GM04504 (cell line): ENCODE results near the gene VKORC1.

Experiments used
- DNase-seq: peaks from one replicate; pipeline ENCODE4 v3.0.0-alpha.2; 2012; ENCODE audit warnings: low read depth

VKORC1 gene

DNA sequence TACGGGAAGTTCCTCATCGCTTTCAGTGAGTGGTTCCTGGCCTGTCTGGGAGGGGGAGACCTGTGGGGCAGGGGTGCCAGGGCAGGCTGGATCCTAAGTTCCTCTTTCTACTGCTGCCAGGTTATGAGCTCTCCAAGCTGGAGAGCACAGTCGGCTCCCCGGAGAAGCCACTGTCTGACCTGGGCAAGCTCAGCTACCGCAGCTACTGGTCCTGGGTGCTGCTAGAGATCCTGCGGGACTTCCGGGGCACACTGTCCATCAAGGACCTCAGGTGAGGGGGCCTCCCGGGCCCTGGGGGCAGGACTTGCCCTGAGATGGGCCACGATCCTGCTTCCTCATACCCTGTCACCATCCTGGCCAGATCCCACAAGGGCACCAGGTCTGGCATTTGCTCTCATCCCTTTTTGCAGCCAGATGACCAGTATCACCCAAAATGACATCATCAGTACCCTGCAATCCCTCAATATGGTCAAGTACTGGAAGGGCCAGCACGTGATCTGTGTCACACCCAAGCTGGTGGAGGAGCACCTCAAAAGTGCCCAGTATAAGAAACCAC lies 35.8 kb upstream of the VKORC1 start:
- no peak for DNase-seq

- no peak for DNase-seq
Measured at GRCh38 chr16:31129568-31130335, 35.2 kb upstream of the VKORC1 start.

GRCh38 chr16:31128711-31129567 lies 34.3 kb upstream of the VKORC1 start:
- no peak for DNase-seq

- no peak for DNase-seq
Measured at GRCh38 chr16:31127182-31127581, 32.6 kb upstream of the VKORC1 start.

- no peak for DNase-seq
Measured at GRCh38 chr16:31125844-31126243, 31.2 kb upstream of the VKORC1 start.

DNA sequence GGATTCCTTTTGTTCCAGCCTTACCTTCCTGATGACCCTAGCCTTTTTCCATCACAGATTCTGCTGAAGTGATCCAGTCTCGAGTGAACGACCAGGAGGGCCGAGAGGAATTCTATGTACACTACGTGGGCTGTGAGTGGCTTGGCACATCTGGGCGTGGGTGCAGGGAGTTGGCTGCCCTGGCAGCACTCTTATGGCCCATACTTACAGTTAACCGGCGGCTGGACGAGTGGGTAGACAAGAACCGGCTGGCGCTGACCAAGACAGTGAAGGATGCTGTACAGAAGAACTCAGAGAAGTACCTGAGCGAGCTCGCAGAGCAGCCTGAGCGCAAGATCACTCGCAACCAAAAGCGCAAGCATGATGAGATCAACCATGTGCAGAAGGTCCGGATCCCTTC lies 25.5 kb upstream of the VKORC1 start:
- no peak for DNase-seq

DNA sequence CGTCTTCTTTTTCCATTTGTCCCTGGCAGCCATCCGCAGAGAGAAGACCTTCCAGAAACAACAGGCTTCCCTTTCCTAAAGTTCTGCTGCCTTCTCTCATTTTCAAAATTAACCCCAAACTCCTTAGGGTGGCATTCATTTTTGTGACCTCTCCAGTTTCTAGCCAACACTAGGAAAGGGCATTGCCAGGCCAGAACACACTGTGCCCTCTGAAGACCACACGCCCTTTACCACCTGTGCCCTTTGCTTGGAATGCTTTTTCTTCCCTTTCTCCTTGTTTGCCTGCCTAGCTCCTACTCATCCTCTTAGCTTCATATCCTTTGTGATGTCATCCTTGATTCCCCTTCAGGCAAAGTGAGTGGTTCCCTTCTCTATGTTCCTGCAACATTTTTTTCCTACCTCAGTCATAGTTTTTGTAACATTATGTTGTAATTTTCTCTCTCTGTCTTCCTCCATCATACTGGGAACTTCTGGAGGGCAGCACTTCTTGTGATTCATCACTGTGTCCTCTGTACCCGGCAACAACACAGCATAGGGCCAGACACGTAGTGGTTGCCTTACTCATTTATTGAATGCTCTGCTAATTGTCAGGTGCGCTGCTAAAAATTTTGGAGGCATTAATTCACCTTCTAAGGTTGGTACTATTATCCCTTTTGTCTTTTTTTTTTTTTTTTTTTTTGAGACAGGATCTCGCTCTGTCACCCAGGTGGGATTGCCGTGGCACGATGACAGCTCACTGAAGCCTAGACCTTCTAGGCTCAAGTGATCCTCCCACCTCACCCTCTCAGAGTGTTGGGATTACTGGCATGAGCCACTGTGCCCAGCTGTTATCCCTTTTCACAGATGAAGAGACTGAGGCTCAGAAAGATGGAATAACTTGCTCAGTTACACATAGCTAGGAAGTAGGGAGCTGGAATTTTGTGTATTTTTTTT lies 23.9 kb upstream of the VKORC1 start:
- DNase-seq: peak; percentile 60

DNA sequence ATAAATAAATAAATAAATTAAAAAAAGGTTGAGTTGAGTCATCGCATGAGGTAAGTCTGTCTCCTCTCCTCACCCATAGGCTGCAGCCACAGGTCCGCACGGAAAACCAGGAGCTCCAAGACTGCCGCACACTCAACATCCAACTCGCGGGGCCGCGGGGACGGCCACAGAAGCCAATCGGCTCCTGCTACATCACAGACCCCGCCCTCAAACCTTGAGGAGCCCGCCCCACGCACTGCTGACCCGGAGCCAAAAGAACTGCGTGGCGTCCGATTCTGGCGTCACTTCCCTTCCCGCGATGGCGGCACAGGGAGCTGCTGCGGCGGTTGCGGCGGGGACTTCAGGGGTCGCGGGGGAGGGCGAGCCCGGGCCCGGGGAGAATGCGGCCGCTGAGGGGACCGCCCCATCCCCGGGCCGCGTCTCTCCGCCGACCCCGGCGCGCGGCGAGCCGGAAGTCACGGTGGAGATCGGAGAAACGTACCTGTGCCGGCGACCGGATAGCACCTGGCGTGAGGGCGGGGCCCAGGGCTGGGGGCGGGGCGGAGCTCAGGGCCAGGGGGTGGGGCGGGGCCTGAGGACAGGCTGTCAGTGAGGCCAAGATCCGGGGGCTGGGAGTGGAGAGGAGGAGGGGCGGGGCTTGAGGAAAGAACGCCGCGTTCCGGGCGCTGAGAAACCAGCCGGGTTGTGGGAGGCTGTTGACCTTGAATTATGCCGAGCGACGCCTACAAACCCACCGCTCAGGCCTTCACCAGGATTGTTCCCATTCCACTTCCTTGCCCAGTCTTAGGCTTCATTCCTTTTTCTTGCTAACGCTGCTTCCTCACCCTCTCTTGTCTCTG lies 23.0 kb upstream of the VKORC1 start, which contains the start of gene KAT8:
KAT8 (plus strand) TSS at position 281 of the 839 bp plus-strand sequence; CDS start at position 299, 18 bp downstream.
- DNase-seq: peak; percentile 95

GRCh38 chr16:31114468-31114867 lies 19.9 kb upstream of the VKORC1 start:
- no peak for DNase-seq

GRCh38 chr16:31113121-31114120 lies 18.8 kb upstream of the VKORC1 start:
- no peak for DNase-seq

DNA sequence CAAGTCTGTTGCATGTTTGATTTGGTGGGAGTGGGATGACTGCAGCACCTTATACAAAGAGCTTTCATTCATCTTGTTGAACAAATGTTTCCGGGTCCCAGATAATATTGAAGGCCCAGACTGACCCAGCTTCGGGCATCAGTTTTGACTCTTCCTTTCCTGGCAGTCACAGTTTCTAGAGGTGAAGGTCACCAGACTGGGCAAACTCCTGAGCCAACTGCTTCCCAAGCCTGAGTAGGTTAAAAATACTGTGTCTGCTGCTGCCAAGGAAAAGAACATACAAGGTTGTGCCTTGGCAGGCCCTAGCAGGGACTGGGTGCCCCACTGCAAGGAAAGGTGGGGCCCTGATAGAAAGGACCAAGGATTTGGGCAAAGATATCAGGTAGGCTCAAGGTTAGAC lies 18.1 kb upstream of the VKORC1 start:
- no peak for DNase-seq

DNA sequence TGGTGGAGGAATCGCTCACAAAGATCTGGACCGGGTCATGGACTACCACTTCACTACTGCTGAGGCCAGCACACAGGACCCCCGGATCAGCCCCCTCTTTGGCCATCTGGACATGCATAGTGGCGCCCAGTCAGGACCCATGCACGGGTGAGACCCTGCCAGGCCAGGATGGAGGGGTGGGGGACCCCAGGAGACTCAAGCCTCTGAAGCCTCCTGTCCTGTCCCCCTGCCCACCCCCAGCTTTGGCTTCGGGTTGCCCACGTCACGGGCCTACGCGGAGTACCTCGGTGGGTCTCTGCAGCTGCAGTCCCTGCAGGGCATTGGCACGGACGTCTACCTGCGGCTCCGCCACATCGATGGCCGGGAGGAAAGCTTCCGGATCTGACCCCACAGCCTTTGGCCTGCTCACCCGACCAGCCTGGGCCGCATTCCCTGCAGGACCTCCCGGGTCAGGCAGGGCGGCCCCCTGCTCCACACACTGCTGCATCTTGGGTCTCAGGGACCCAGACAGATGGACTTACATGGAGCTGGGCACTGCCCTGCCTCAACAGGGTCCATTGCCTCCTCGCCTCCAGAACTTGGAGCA lies 17.4 kb upstream of the VKORC1 start:
- no peak for DNase-seq

DNA sequence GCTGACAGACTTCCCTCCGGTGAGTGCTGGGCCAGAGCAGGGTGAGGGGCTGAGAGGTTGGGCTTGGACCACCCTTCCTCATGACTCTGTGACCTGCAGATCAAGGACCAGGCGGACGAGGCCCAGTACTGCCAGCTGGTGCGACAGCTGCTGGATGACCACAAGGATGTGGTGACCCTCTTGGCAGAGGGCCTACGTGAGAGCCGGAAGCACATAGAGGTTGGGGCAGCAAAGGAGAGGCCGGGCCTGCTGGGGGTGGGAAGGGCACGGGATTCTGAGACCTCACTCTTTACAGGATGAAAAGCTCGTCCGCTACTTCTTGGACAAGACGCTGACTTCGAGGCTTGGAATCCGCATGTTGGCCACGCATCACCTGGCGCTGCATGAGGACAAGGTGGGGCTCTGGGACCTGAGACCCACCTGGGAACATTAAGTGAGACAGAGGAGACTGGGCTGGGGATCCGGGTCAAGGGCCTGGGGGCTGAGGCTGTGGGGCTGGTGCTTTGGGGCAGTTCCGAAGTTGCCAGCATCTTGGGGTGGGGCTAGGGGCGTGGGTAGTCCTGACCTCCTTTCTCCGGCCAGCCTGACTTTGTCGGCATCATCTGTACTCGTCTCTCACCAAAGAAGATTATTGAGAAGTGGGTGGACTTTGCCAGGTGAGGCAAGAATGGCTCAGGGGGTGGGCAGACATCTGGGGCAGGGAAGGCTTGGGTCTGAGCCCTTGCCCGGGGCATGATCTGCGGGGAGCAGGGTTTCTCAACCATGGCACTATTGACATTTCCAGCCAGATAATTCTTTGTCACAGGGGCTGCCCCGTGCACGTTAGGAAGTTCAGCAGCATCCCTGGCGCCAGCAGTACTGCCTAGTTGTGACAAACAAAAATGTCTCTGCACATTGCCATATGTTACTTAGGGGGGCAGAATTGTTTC lies 15.8 kb upstream of the VKORC1 start:
- no peak for DNase-seq

DNA sequence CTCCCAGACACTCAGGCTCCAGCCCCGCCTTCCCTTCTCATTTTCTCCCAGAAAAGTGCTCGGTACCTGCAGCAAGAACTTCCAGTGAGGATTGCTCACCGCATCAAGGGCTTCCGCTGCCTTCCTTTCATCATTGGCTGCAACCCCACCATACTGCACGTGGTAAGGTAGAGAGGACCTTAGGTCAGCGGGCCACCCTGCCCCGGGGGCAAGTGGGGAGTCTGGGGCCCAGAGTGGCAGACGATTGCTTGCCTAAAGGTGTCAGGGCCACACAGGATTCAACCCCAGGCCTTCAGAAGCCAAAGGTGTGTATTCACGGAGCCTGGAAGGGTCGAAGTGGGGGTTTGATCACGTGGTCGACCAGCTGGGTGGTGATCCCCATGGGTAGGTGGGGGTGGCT lies 15.0 kb upstream of the VKORC1 start:
- DNase-seq: no peak

DNA sequence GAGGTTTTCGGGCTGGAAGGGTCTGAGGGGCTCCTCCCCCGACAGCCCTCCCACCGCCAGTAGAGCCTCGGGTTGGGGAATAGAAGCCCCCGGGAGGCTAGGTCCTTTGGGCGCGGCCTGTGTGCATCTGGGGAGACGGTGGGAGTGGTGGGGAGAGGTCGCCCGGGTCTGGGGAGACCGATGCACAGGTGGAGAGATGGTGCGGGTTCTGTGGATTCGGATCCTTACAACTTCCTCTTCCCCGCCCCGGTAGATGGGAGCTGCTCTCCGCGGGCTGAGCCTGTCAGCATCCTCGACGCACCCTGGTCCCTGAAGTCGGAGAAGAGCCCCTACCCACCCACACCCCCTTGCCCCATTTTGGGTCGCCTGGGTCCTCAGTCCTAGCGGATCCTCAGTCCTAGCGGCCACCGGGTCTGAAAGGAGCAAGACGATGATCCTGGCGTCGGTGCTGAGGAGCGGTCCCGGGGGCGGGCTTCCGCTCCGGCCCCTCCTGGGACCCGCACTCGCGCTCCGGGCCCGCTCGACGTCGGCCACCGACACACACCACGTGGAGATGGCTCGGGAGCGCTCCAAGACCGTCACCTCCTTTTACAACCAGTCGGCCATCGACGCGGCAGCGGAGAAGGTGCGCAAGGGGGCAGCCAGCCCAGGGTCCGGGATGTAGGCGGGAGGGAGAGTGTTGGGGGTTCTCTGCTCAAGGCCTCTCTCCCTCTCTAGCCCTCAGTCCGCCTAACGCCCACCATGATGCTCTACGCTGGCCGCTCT lies 14.4 kb upstream of the VKORC1 start:
- DNase-seq: no peak

DNA sequence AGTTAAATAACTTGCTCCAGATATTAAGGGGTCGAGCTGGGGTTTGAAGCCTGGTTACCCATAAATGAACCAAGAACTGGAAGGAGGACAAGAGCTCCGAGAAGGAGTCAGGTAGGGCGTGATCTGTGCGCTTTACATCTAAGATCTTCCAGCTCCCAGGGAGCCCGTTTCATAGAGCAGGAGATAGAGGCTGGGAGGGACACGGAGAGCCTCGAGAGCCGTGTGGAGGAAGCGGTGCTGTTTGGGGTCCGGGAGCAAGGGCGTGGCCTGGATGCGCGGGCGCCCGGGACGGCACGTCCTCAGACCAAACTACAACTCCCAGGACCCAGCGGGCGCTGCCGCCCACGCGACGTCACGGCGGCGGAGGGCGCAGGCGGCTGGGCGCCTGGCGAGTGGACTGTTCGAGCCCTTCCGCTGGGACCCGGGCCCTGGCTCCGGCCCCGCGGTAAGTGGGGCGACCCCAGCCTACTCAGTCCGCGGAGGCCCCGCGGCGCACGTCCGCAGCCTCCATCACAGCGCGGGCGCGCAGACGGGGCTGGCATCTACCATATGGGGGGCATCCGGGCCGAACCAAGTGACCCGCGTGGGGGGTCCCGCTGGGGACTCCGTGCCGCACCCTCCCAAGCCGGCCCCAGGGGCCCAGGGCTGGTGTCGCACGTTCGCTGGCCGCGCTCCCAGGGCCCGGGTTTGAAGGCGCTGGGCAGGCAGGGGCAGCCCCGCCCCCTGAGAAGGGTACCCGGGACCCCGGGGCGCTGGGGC lies 13.6 kb upstream of the VKORC1 start, which contains the start of gene BCKDK:
BCKDK (plus strand) TSS at position 352 of the 759 bp plus-strand sequence. CDS start 838 bp downstream, outside the sequence.
- peak; percentile 35 for DNase-seq
